LNCaP clone FGC (cell line): Measurements from ENCODE around the gene ADRM1.

ENCODE experiments used
- DNase-seq: peaks from one replicate; pipeline ENCODE4 v3.0.0-alpha.2; 2011; ENCODE audit warnings: low read depth
- H3K4me3 ChIP-seq: 2 replicates; pipeline ENCODE4 v1.5.1; 2011; ENCODE audit warnings: mild to moderate bottlenecking, low read depth, low read length, control low read depth
- CTCF ChIP-seq: IDR thresholded peaks from 2 replicates; pipeline ENCODE4 v1.5.1; 2012; ENCODE audit warnings: mild to moderate bottlenecking; ENCODE audit not compliant: control insufficient read depth, insufficient read depth; ENCODE audit errors: extremely low read depth

Gene ADRM1

GRCh38 chr20:62327726-62328495 is 25.1 kb downstream of the ADRM1 start:
- no peak for DNase-seq
- no peak overlapping the region for H3K4me3 ChIP-seq
- TF ChIP-seq CTCF, result no peak

GRCh38 chr20:62328684-62329388 is 26.0 kb downstream of the ADRM1 start:
- no peak for TF ChIP-seq CTCF
- no peak for DNase-seq
- H3K4me3 ChIP-seq, result no peak overlapping the region

GRCh38 chr20:62329389-62330377 is 26.9 kb downstream of the ADRM1 start:
- H3K4me3 ChIP-seq, result no peak overlapping the region
- no peak for TF ChIP-seq CTCF
- DNase-seq, result no peak

- H3K4me3 ChIP-seq, result no peak overlapping the region
- no peak for TF ChIP-seq CTCF
- no peak for DNase-seq
Observed at GRCh38 chr20:62330576-62331317, 27.9 kb downstream of the ADRM1 start.

- no peak overlapping the region for H3K4me3 ChIP-seq
- DNase-seq, result no peak
- TF ChIP-seq CTCF, result no peak
Observed at GRCh38 chr20:62331347-62331746, 28.6 kb downstream of the ADRM1 start.

- no peak overlapping the region for H3K4me3 ChIP-seq
Observed at GRCh38 chr20:62332421-62332820, 29.6 kb downstream of the ADRM1 start.

More at GRCh38 chr20:62332421-62332820, 29.6 kb downstream of the ADRM1 start:
- no peak for TF ChIP-seq CTCF
- DNase-seq, result no peak
